ENCODE data around the gene SHKBP1.
A peak's percentile ranks its signal among the peaks of the same experiment; 100 is the strongest.

SHKBP1 gene

DNA sequence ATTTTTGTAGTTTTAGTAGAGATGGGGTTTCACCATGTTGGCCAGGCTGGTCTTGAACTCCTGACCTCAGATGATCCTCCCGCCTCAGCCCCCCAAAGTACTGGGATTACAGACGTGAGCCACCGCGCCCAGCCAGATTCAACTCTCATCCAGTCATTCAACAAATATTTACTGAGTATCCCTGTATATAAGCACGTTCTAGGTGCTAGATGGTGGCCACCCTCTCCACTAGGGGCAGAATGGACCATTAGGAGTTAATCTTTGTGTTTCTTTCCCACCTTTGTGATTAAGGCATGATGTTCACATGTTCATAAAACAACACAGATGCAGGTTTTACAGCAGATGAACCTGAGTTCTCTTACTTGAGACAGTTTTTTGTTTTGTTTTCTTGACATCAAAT lies 7.3 kb downstream of the SHKBP1 start:
- H3K27me3 Mint-ChIP-seq (ENCODE audit: low read depth, poor library complexity), result peaks cover 3% of the 10 kb centered on the region
- peak overlapping the region; percentile 16 for H3K27ac Mint-ChIP-seq
- no peak for DNase-seq
- H3K9me3 Mint-ChIP-seq, result no peaks in the 10 kb centered on the region
- no peak overlapping the region for H3K4me3 Mint-ChIP-seq
- H3K36me3 Mint-ChIP-seq (ENCODE audit: low read depth), result peaks cover 49% of the 10 kb centered on the region
- peak; percentile 20 for TF ChIP-seq CTCF (IDR thresholded peaks at IDR 0.05)
- peaks cover 27% of the 10 kb centered on the region for H3K4me1 Mint-ChIP-seq

- Mint-ChIP-seq H3K27me3 (ENCODE audit: low read depth, poor library complexity) (peaks cover 3% of the 10 kb centered on the region), H3K36me3 (ENCODE audit: low read depth) (peaks cover 49% of the 10 kb centered on the region), H3K4me1 (peaks cover 38% of the 10 kb centered on the region), H3K4me3 (no peak overlapping the region), H3K27ac (no peak overlapping the region), H3K9me3 (no peaks in the 10 kb centered on the region)
- no peak for DNase-seq
- no peak for TF ChIP-seq CTCF (IDR thresholded peaks at IDR 0.05)
Measured at GRCh38 chr19:40585241-40585981, 8.7 kb downstream of the SHKBP1 start.

- Mint-ChIP-seq H3K4me3 (no peak overlapping the region), H3K36me3 (ENCODE audit: low read depth) (peaks cover 46% of the 10 kb centered on the region), H3K27ac (peak overlapping the region; percentile 7), H3K9me3 (no peaks in the 10 kb centered on the region), H3K27me3 (ENCODE audit: low read depth, poor library complexity) (peaks cover 3% of the 10 kb centered on the region), H3K4me1 (peaks cover 41% of the 10 kb centered on the region)
- no peak for TF ChIP-seq CTCF (IDR thresholded peaks at IDR 0.05)
- no peak for DNase-seq
Measured at GRCh38 chr19:40585982-40586422, 9.3 kb downstream of the SHKBP1 start.

GRCh38 chr19:40586611-40587010 lies 9.9 kb downstream of the SHKBP1 start:
- DNase-seq, result no peak
- no peak for TF ChIP-seq CTCF (IDR thresholded peaks at IDR 0.05)
- Mint-ChIP-seq H3K9me3 (no peaks in the 10 kb centered on the region), H3K27ac (no peak overlapping the region), H3K36me3 (ENCODE audit: low read depth) (peaks cover 48% of the 10 kb centered on the region), H3K4me1 (peaks cover 41% of the 10 kb centered on the region), H3K4me3 (no peak overlapping the region), H3K27me3 (ENCODE audit: low read depth, poor library complexity) (peaks cover 4% of the 10 kb centered on the region)

GRCh38 chr19:40588110-40588854 lies 11.6 kb downstream of the SHKBP1 start:
- no peak for TF ChIP-seq CTCF (IDR thresholded peaks at IDR 0.05)
- Mint-ChIP-seq H3K27ac (peak overlapping the region; percentile 36), H3K9me3 (no peaks in the 10 kb centered on the region), H3K27me3 (ENCODE audit: low read depth, poor library complexity) (peaks cover 6% of the 10 kb centered on the region), H3K36me3 (ENCODE audit: low read depth) (peaks cover 47% of the 10 kb centered on the region), H3K4me1 (peaks cover 35% of the 10 kb centered on the region), H3K4me3 (no peak overlapping the region)
- DNase-seq, result no peak
